HG03565 (cell line): Measurements from ENCODE around the gene XPOT.

ENCODE experiments used
- ATAC-seq: cut with Tn5 transposase; IDR thresholded peaks from one replicate; pipeline ENCODE4 v1.9.1; 2021; ENCODE audit warnings: mild to moderate bottlenecking, moderate library complexity; ENCODE audit not compliant: unreplicated experiment

XPOT gene

DNA sequence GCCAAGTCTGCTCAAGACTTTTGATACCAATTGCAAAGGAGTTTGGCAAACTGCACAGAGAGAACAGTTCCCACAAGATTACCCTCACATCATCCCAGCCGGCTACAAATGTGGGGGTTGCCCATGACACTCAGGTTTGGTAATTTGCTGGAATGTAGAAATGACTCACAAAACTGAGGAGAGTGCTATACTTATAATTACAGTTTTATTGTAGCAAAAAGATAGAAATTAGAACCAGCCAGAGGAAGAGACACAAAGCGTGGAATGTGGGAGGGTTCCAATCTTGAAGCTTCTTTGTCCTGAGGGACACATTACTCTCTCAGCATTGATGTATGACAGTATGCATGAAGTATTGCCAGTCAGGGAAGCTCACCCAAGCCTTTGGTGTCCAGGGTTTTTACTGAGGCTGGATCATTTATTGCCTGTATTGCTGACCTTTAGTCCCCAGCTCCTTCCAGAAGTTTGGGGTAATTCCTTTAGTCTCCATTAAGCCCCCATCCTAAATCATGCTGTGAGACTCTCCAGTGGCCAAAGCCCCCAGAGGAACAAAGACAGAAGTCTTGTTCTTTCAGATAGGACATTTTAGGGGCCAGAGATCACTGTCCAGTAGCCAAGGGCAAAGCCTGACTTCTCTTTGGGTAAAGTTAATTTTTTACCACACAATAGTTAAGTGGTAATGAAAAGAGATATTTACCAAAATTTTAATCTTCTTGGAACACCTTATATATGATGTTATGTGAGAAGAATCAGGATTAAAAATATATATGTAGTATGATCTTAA, 57.6 kb downstream of the XPOT start:
- no peak for ATAC-seq

- ATAC-seq, result no peak
Measured at GRCh38 chr12:64466178-64466577, 62.0 kb downstream of the XPOT start.

- ATAC-seq, result no peak
Measured at GRCh38 chr12:64468966-64469365, 64.8 kb downstream of the XPOT start.

- no peak for ATAC-seq
Measured at GRCh38 chr12:64469455-64470142, 65.4 kb downstream of the XPOT start.

DNA sequence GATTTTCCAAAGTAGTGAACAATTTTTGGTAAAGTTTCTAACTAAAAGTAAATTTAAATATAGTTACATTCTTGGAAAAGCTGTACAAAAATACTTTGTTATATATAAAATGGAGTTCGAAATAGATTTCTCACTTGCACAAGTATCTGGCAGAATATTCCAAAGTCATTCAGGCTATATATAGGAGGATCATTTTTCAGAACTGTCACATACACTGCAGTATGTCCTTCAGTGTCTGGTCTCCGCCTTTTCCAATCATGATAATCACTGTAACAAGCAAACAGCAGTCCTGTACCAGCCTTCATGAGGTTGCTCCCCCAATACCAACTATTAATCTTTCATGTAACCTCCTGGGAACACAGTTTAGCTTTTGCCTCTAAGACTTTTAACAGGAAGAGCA, 66.3 kb downstream of the XPOT start:
- ATAC-seq, result no peak

- no peak for ATAC-seq
Measured at GRCh38 chr12:64473176-64473575, 69.0 kb downstream of the XPOT start.

- ATAC-seq, result no peak
Measured at GRCh38 chr12:64475518-64475917, 71.3 kb downstream of the XPOT start.

GRCh38 chr12:64476844-64477243, 72.7 kb downstream of the XPOT start:
- no peak for ATAC-seq

DNA sequence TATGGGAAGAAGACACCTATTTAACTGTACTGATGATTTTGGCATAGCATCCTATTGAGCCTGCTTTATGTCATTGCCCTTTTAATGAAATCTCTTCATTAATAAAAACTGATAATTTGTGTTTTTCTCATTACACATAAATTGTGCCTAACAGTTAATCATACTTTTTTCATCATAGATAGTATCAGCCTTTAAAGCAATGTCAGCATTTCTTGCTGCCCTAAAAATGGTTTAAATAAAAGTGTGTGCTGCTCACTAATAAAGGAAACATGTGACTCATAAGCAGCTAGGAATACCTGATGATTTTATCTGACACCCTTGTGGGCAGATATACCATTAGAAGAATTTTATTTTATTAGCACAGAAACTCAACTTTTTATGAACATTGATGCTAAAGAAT, 74.5 kb downstream of the XPOT start:
- ATAC-seq, result no peak

DNA sequence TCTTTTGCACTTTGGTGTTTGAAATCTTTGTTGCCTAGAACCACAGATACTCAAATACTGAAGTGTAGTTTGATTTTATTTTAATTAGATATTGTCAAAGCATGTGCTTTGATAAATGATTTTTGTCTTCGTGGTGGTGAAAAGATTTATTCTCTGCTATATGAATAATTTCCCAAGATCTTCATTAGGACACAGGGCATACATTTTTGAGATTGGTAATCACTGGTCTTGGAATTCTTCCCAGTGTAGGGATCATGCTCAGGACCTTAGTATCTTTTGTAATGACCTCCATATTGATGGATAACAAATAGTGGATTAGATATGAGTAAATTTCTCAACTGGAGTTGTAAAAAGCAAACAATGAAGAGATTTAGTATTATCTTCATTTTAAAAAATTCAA, 76.0 kb downstream of the XPOT start:
- ATAC-seq, result no peak

DNA sequence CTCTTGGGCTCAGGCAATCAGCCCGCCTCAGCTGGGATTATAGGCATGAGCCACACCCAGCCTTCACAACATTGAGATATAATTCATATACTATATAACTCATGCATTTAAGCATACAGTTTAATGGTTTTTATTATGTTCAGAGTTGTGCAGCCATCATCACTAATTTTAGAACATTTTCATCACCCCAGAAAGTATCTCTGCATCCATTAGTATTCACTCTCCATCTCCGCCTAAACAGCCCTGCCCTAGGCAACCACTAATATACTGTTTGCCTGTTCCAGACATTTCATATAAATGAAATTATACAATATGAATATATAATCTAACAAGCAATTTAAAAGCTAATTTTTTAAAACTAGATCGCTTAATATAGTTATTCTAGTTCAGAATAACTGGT, 82.5 kb downstream of the XPOT start:
- no peak for ATAC-seq

- ATAC-seq, result no peak
Measured at GRCh38 chr12:64491718-64492117, 87.5 kb downstream of the XPOT start.

DNA sequence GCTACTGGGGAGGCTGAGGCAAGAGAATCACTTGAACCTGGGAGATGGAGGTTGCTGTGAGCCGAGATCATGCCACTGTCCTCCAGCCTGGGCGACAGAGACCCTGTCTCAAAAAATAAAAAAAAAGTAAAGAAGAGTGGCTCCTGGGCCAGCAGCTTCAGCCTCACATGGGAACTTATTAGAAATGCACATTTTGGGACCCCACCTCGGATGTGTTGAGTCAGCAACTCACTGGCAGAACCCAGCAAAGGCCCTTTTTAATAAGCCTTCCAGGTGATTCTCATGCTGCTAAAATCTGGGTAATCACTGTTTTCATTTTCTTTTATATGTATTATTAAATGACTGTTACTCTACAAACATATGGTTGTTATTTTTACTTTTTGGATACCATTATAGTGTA, 89.3 kb downstream of the XPOT start:
- ATAC-seq, result no peak

DNA sequence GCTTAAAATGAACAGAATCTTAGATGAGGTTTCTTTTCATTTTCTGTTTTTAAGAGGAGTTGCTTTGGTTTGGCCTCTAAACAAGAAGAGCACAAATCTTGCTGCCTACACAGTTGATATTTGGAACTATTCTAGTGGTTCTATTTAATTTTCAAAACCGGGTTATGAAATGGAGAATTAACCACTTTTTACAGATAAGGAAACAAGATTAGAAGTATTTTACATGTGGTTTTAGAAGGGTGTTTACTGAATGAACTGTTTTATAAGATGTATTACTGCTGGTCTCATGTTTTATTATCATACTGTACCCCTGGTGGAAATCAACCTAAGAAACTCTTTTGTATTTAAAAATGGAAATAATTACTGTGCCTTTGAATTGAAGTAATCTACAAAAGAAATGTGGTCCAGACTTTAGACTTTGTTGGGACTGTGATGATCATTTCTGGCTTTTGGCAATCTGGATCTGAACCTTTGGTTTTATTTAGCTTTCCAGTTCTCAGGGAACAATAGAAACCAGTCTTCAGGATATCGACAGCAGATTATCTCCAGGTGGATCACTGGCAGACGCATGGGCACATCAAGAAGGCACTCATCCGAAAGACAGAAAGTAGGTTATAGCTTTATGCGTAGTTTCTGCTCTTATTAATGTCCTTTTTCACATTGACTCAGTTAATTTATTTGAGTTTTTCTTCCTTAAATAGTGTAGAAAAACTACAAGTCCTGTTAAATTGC, 91.0 kb downstream of the XPOT start:
- ATAC-seq, result no peak

- ATAC-seq, result no peak
Measured at GRCh38 chr12:64496839-64497400, 92.7 kb downstream of the XPOT start.

DNA sequence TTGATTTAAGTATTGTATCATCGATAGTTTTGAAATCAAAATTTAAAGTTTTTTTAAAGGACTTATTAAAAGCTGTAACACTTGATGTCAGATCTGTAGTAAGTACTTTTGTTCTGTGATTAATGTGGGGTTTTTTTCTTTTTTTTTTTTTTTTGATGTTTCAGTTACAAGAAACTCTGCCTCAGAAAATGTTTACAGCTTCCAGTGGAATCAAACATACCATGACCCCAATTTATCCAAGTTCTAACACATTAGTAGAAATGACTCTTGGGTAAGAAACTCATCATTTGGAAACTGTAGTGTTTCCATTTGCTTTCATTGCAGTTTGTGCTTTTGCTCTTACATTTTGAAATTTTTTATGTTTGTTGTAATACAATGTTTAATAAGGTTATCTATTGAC, 93.3 kb downstream of the XPOT start:
- no peak for ATAC-seq

DNA sequence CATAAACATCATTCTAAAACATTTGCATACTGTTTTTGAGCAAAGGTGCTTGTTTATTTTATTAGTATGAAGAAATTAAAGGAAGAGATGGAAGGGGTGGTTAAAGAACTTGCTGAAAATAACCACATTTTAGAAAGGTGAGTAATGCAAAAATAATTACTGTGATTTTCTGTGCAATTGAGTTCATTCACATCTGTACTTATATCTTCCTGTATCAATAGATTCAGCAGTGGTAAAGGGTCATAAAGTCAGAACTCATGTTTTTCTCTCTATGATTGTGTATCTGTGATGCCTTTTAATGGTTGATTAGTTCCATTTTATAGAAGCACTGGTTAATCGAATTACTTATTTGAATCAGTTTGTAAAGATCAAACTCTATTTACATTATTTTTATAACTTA, 93.7 kb downstream of the XPOT start:
- no peak for ATAC-seq

DNA sequence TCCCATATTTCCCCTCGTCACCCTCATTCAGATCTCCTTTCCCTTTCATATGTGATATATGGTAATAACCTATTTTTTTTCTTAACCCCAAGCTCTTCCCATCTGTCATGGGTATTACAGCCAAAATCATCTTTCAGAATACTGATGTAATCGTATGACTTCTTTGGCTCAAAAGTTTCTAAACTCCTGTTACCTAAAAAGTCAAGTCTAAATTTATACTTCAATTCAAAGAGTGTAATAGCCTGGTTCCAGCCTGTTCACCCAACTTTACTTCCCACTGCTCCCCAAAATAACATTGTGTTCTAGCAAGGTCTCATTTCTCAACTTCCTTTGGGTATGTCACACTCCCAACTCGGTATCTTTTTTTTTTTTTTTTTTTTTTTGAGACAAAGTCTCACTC, 96.2 kb downstream of the XPOT start:
- no peak for ATAC-seq
